Testis (tissue), 2 donors: ENCODE measurements around the gene TCN1.

Experiments used
- CTCF ChIP-seq, 3 experiments: fragments of 450-650 bp in 2 of 3; fragments of 200-600 bp in 1 of 3; sonication (generic) in 1 of 3; IDR thresholded peaks; one replicate each; pipeline ENCODE4 v1.5.1; 2016 to 2019; ENCODE audit warnings: antibody characterized with exemption in 3 of 3, mild to moderate bottlenecking in 2 of 3, moderate library complexity in 1 of 3
- POLR2A ChIP-seq: fragments of 450-650 bp; IDR thresholded peaks from one replicate; pipeline ENCODE4 v1.6.1; 2017; ENCODE audit warnings: antibody characterized with exemption, mild to moderate bottlenecking, moderate library complexity

GRCh38 chr11:59822989-59823566 is 43.2 kb downstream of the TCN1 start:
- TF ChIP-seq CTCF (IDR thresholded peaks at IDR 0.05): peak; percentile 52 to 76 (median 57)
- no peak for TF ChIP-seq POLR2A
